Measurements from ENCODE around the gene TMEM109. TPM values are rescaled to one million over a fixed set of nuclear protein-coding genes. Genes with fewer than 3 reads are reported as not detected.
A peak's percentile ranks its signal among the peaks of the same experiment; 100 is the strongest.

Gene TMEM109
- total and polyA plus RNA-seq, 2 of the 13 experiments (the other 11 are each of a cell fraction or from before 2014, with no cell fraction given): 7.7 to 18.0 TPM

DNA sequence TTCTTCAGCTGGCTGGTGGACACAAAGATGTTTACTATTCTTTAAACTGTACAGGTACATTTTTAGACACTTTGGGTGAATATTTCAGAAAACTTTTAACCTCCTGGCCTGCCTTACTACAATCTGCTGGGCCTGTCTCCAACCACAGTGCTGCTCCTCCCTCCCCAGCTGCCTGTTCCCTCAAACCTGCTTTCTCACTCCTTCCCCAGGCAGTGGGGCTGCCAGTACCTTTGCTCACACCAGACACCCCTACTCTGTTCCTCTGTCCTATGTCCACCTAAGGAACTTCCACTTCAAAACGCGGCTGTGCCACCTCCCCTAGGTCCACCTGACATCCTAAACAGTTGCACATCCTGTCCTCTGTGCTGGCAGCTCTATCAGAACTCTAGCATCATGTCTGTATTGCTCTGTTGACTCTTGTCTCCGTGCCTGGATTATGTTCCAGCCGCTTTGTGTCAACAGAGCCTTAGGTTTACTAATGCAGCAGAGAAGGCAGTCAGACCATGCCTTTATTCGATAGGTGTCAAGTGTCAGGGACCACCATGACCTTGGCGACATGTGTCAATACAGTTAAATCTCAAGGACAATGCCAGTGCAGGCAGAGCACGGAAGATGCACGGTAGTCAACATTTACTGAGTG, 33.2 kb upstream of the TMEM109 start (continued):
- no peak for TF ChIP-seq SMARCC2 (IDR thresholded peaks at IDR 0.05)
- TF ChIP-seq IKZF1 (IDR thresholded peaks at IDR 0.05): no peak
- no peak for TF ChIP-seq NFRKB (IDR thresholded peaks at IDR 0.05)
- peak; percentile 69; the same call in 1 of the 2 replicates for TF ChIP-seq SPEN (CRISPR knock-in tag; IDR thresholded peaks at IDR 0.05; ENCODE audit: low read depth)
- TF ChIP-seq, protein P1, sequence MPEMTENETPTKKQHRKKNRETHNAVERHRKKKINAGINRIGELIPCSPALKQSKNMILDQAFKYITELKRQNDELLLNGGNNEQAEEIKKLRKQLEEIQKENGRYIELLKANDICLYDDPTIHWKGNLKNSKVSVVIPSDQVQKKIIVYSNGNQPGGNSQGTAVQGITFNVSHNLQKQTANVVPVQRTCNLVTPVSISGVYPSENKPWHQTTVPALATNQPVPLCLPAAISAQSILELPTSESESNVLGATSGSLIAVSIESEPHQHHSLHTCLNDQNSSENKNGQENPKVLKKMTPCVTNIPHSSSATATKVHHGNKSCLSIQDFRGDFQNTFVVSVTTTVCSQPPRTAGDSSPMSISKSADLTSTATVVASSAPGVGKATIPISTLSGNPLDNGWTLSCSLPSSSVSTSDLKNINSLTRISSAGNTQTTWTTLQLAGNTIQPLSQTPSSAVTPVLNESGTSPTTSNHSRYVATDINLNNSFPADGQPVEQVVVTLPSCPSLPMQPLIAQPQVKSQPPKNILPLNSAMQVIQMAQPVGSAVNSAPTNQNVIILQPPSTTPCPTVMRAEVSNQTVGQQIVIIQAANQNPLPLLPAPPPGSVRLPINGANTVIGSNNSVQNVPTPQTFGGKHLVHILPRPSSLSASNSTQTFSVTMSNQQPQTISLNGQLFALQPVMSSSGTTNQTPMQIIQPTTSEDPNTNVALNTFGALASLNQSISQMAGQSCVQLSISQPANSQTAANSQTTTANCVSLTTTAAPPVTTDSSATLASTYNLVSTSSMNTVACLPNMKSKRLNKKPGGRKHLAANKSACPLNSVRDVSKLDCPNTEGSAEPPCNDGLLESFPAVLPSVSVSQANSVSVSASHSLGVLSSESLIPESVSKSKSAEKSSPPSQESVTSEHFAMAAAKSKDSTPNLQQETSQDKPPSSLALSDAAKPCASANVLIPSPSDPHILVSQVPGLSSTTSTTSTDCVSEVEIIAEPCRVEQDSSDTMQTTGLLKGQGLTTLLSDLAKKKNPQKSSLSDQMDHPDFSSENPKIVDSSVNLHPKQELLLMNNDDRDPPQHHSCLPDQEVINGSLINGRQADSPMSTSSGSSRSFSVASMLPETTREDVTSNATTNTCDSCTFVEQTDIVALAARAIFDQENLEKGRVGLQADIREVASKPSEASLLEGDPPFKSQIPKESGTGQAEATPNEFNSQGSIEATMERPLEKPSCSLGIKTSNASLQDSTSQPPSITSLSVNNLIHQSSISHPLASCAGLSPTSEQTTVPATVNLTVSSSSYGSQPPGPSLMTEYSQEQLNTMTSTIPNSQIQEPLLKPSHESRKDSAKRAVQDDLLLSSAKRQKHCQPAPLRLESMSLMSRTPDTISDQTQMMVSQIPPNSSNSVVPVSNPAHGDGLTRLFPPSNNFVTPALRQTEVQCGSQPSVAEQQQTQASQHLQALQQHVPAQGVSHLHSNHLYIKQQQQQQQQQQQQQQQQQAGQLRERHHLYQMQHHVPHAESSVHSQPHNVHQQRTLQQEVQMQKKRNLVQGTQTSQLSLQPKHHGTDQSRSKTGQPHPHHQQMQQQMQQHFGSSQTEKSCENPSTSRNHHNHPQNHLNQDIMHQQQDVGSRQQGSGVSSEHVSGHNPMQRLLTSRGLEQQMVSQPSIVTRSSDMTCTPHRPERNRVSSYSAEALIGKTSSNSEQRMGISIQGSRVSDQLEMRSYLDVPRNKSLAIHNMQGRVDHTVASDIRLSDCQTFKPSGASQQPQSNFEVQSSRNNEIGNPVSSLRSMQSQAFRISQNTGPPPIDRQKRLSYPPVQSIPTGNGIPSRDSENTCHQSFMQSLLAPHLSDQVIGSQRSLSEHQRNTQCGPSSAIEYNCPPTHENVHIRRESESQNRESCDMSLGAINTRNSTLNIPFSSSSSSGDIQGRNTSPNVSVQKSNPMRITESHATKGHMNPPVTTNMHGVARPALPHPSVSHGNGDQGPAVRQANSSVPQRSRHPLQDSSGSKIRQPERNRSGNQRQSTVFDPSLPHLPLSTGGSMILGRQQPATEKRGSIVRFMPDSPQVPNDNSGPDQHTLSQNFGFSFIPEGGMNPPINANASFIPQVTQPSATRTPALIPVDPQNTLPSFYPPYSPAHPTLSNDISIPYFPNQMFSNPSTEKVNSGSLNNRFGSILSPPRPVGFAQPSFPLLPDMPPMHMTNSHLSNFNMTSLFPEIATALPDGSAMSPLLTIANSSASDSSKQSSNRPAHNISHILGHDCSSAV (CRISPR knock-in tag; IDR thresholded peaks at IDR 0.05; ENCODE audit: borderline replicate concordance): no peak
- TF ChIP-seq HMGA1 (CRISPR knock-in tag; conservative IDR thresholded peaks at IDR 0.05): no peak
- no peak for TF ChIP-seq NBN (conservative IDR thresholded peaks at IDR 0.05)
- peak; percentile 98 for TF ChIP-seq MIER3 (CRISPR knock-in tag; IDR thresholded peaks at IDR 0.05; ENCODE audit: borderline replicate concordance)
- peak; percentile 91 for TF ChIP-seq SMAD3 (CRISPR knock-in tag; IDR thresholded peaks at IDR 0.05)
- peak; percentile 98 for TF ChIP-seq SIX1 (CRISPR knock-in tag; IDR thresholded peaks at IDR 0.05; ENCODE audit: borderline replicate concordance)
- TF ChIP-seq NAIF1 (CRISPR knock-in tag; IDR thresholded peaks at IDR 0.05; ENCODE audit: borderline replicate concordance): no peak
- TF ChIP-seq ATAD3A (CRISPR knock-in tag; IDR thresholded peaks at IDR 0.05): no peak
- TF ChIP-seq HNRNPL (IDR thresholded peaks at IDR 0.05; ENCODE audit: low read depth, low read length): no peak
- TF ChIP-seq ZNF558 (CRISPR knock-in tag; IDR thresholded peaks at IDR 0.05; ENCODE audit: borderline replicate concordance): no peak
- peak; percentile 100 for TF ChIP-seq SALL1 (CRISPR knock-in tag; IDR thresholded peaks at IDR 0.05)
- peak; percentile 51; the same call in 1 of the 2 replicates for TF ChIP-seq ZNF143 (CRISPR knock-in tag; IDR thresholded peaks at IDR 0.05)
- peak; percentile 97 for TF ChIP-seq ZNF331 (CRISPR knock-in tag; IDR thresholded peaks at IDR 0.05)
- no peak for TF ChIP-seq TEAD2 (CRISPR knock-in tag; IDR thresholded peaks at IDR 0.05)
- peak; percentile 90 for TF ChIP-seq MLX (CRISPR knock-in tag; IDR thresholded peaks at IDR 0.05)
- TF ChIP-seq, protein P2, sequence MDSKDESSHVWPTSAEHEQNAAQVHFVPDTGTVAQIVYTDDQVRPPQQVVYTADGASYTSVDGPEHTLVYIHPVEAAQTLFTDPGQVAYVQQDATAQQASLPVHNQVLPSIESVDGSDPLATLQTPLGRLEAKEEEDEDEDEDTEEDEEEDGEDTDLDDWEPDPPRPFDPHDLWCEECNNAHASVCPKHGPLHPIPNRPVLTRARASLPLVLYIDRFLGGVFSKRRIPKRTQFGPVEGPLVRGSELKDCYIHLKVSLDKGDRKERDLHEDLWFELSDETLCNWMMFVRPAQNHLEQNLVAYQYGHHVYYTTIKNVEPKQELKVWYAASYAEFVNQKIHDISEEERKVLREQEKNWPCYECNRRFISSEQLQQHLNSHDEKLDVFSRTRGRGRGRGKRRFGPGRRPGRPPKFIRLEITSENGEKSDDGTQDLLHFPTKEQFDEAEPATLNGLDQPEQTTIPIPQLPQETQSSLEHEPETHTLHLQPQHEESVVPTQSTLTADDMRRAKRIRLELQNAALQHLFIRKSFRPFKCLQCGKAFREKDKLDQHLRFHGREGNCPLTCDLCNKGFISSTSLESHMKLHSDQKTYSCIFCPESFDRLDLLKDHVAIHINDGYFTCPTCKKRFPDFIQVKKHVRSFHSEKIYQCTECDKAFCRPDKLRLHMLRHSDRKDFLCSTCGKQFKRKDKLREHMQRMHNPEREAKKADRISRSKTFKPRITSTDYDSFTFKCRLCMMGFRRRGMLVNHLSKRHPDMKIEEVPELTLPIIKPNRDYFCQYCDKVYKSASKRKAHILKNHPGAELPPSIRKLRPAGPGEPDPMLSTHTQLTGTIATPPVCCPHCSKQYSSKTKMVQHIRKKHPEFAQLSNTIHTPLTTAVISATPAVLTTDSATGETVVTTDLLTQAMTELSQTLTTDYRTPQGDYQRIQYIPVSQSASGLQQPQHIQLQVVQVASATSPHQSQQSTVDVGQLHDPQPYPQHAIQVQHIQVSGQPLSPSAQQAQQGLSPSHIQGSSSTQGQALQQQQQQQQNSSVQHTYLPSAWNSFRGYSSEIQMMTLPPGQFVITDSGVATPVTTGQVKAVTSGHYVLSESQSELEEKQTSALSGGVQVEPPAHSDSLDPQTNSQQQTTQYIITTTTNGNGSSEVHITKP (CRISPR knock-in tag; IDR thresholded peaks at IDR 0.05; ENCODE audit: low read depth): peak; percentile 87
